NT2/D1 (cell line): Measurements from ENCODE around the gene PACS2.

Source experiments
- DNase-seq: peaks from one replicate; pipeline ENCODE4 v3.0.0-alpha.2; 2011; ENCODE audit warnings: low read depth, low spot score
- H3K27me3 ChIP-seq: 2 replicates; pipeline ENCODE4 v1.6.0; 2011; ENCODE audit warnings: mild to moderate bottlenecking; ENCODE audit not compliant: insufficient read length, insufficient read depth
- H3K36me3 ChIP-seq: 2 replicates; pipeline ENCODE4 v1.6.1; 2011; ENCODE audit warnings: mild to moderate bottlenecking, low read length, mixed read lengths; ENCODE audit not compliant: insufficient read depth, insufficient read length
- H3K4me1 ChIP-seq: 2 replicates; pipeline ENCODE4 v1.5.1; 2011; ENCODE audit not compliant: insufficient read depth, insufficient read length
- H3K4me3 ChIP-seq: 2 replicates; pipeline ENCODE4 v1.5.1; 2011; ENCODE audit warnings: low read depth; ENCODE audit not compliant: insufficient read length
- H3K9ac ChIP-seq: 2 replicates; pipeline ENCODE4 v1.6.0; 2011; ENCODE audit warnings: low read depth; ENCODE audit not compliant: insufficient read length
- H3K9me3 ChIP-seq: 2 replicates; pipeline ENCODE4 v1.5.1; 2011; ENCODE audit warnings: mild to moderate bottlenecking, low read length; ENCODE audit not compliant: insufficient read depth
- SUZ12 ChIP-seq: IDR thresholded peaks from 2 replicates; pipeline ENCODE4 v1.6.1; 2011; ENCODE audit not compliant: insufficient read length, insufficient read depth; ENCODE audit errors: extremely low read depth
- YY1 ChIP-seq: IDR thresholded peaks from 2 replicates; pipeline ENCODE4 v1.6.1; 2011; ENCODE audit not compliant: insufficient read length, insufficient read depth
- ZNF274 ChIP-seq: IDR thresholded peaks from 2 replicates; pipeline ENCODE4 v1.6.1; 2011; ENCODE audit warnings: mild to moderate bottlenecking, low read depth, low read length

The PACS2 gene

DNA sequence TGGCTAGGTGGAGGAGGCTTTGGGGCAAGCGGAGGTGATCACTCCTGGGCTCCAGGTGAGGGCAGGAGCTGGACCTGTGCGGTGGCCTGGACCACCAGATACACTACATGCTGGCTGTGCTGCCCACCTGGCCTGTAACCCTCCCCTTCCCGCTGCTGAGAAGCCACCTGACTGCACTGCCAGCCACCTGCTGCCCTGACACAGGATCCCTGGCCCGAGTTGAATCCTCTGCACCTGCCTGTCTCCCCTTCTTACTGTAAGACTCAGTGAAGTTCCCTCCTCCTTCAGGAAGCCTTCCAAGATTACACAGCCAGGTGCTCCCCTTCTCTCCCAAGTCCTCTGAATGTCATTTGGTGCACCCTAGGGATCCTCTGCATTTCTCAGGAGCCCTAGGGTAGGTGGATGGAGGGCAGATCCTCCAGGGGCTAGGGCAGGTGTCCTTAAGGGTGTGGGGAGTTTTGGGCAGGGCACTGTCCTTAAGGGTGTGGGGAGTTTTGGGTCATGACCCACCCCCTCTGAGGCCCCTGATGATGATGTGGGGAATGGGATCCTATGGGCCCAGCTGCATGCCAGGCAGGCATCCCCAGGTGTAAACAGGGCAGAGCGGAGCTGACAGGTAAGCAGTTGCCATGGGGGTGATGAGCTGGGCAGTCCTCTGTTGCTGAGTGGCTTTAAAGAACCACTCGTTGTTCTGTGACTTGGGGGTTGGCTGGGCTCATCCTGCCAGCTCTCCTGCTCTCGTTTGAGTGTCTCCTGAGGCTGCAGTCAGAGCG, 98.4 kb downstream of the PACS2 start:
- DNase-seq, result no peak
- TF ChIP-seq SUZ12 (no peak), ZNF274 (no peak), YY1 (no peak)
- H3K4me1 ChIP-seq, result peaks cover 12% of the 10 kb centered on the region
- peaks cover 3% of the 10 kb centered on the region for H3K36me3 ChIP-seq
- H3K4me3 ChIP-seq, result no peak overlapping the region
- H3K9me3 ChIP-seq, result no peaks in the 10 kb centered on the region
- H3K27me3 ChIP-seq, result peaks cover 13% of the 10 kb centered on the region
- no peak overlapping the region for H3K9ac ChIP-seq

GRCh38 chr14:105413544-105413886, 99.0 kb downstream of the PACS2 start:
- no peak for TF ChIP-seq SUZ12
- TF ChIP-seq YY1, result no peak
- no peak for TF ChIP-seq ZNF274
- peaks cover 13% of the 10 kb centered on the region for H3K27me3 ChIP-seq
- no peaks in the 10 kb centered on the region for H3K9me3 ChIP-seq
- no peak overlapping the region for H3K4me3 ChIP-seq
- H3K4me1 ChIP-seq, result peaks cover 17% of the 10 kb centered on the region
- peaks cover 3% of the 10 kb centered on the region for H3K36me3 ChIP-seq
- H3K9ac ChIP-seq, result no peak overlapping the region
- DNase-seq, result no peak

GRCh38 chr14:105414456-105415371, 100.2 kb downstream of the PACS2 start:
- H3K4me3 ChIP-seq, result peak overlapping the region; percentile 40
- H3K36me3 ChIP-seq, result peaks cover 3% of the 10 kb centered on the region
- DNase-seq, result peak; percentile 27
- H3K9ac ChIP-seq, result peak overlapping the region; percentile 77
- peaks cover 13% of the 10 kb centered on the region for H3K27me3 ChIP-seq
- TF ChIP-seq SUZ12, result no peak
- no peak for TF ChIP-seq ZNF274
- no peak for TF ChIP-seq YY1
- H3K4me1 ChIP-seq, result peaks cover 19% of the 10 kb centered on the region
- H3K9me3 ChIP-seq, result no peaks in the 10 kb centered on the region

GRCh38 chr14:105415481-105416428, 101.2 kb downstream of the PACS2 start:
- Histone ChIP-seq H3K9me3 (no peaks in the 10 kb centered on the region), H3K36me3 (peaks cover 3% of the 10 kb centered on the region), H3K4me3 (peak overlapping the region; percentile 40), H3K4me1 (peaks cover 19% of the 10 kb centered on the region), H3K27me3 (peaks cover 13% of the 10 kb centered on the region), H3K9ac (no peak overlapping the region)
- TF ChIP-seq SUZ12 (no peak), ZNF274 (no peak), YY1 (no peak)
- no peak for DNase-seq

DNA sequence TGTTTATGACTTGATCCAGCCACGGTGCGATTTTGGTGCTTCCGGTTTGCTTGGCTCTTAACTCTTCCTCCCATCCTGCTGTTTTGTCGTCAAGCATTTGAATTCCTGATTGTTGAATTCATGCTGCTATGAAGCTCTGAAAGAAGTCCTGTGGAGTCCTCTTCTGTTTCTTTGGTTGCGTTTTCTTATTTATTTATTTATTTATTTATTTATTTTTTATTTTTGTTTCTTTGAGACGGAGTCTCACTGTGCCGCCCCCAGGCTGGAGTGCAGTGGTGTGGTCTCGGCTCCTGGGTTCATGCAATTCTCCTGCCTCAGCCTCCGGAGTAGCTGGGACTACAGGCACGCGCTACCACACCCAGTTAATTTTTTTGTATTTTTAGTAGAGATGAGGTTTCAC, 102.1 kb downstream of the PACS2 start:
- Histone ChIP-seq H3K4me3 (no peak overlapping the region), H3K4me1 (peaks cover 24% of the 10 kb centered on the region), H3K9ac (no peak overlapping the region), H3K9me3 (no peaks in the 10 kb centered on the region), H3K36me3 (peaks cover 13% of the 10 kb centered on the region), H3K27me3 (peaks cover 13% of the 10 kb centered on the region)
- TF ChIP-seq ZNF274 (no peak), YY1 (no peak), SUZ12 (no peak)
- DNase-seq, result no peak

GRCh38 chr14:105417690-105418121, 103.2 kb downstream of the PACS2 start:
- Histone ChIP-seq H3K9ac (peak overlapping the region; percentile 15), H3K36me3 (peaks cover 23% of the 10 kb centered on the region), H3K9me3 (no peaks in the 10 kb centered on the region), H3K4me3 (no peak overlapping the region), H3K27me3 (peaks cover 13% of the 10 kb centered on the region), H3K4me1 (peaks cover 28% of the 10 kb centered on the region)
- no peak for DNase-seq
- TF ChIP-seq SUZ12, result no peak
- no peak for TF ChIP-seq ZNF274
- no peak for TF ChIP-seq YY1
